ENCODE measurements around the gene GALNT10. TPM values are rescaled to one million over a fixed set of nuclear protein-coding genes. Genes with fewer than 3 reads are reported as not detected.

The GALNT10 gene
- total RNA-seq, 1 experiment from 2014 or later, result 68.2 TPM

DNA sequence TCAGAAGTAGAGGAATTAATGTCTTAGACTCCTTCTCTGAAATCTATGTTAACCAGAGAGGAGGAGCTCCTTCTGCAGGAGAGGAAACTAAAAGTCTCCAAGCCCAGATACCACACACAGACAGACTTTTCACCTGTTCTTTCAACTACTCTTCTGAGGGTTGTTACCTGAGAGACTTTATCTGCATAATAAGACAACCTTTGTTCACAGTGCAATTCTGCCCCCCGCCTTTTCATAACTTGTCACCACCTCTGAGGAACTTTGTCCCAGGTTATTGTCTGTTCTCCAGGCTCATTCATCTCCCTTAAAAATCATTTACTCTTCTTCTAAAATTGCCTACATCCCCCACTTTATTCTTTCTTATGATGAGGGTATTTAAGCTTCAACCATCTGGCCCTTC is 9.4 kb upstream of the GALNT10 start:
- no TSS peak for BruUV-seq (replicated peaks)
- H3K4me1 Mint-ChIP-seq (ENCODE audit: low read depth, unreplicated experiment), result no peaks in the 10 kb centered on the region
- no peak for TF ChIP-seq CTCF (IDR thresholded peaks at IDR 0.05; ENCODE audit: unreplicated experiment)
- H3K27me3 Mint-ChIP-seq (ENCODE audit: unreplicated experiment), result peaks cover 56% of the 10 kb centered on the region
- no peaks in the 10 kb centered on the region for H3K36me3 Mint-ChIP-seq (ENCODE audit: insufficient read depth, unreplicated experiment)
- CTCF ChIA-PET, result interaction anchor here (1.8 to 2.2 kb wide), 3 partner anchors 109 to 207 kb away, joined by 4 to 17 read pairs (median 5); no protein-coding TSS in a partner anchor
- H3K9me3 Mint-ChIP-seq (ENCODE audit: low read depth, unreplicated experiment), result no peaks in the 10 kb centered on the region
- DNase-seq, result no peak
- intact Hi-C loops (cut with micrococcal nuclease; ENCODE audit: unreplicated experiment), result no loop called here
- no peak overlapping the region for H3K27ac Mint-ChIP-seq (ENCODE audit: unreplicated experiment)
- no peak overlapping the region for H3K4me3 Mint-ChIP-seq (ENCODE audit: low read depth, unreplicated experiment)

DNA sequence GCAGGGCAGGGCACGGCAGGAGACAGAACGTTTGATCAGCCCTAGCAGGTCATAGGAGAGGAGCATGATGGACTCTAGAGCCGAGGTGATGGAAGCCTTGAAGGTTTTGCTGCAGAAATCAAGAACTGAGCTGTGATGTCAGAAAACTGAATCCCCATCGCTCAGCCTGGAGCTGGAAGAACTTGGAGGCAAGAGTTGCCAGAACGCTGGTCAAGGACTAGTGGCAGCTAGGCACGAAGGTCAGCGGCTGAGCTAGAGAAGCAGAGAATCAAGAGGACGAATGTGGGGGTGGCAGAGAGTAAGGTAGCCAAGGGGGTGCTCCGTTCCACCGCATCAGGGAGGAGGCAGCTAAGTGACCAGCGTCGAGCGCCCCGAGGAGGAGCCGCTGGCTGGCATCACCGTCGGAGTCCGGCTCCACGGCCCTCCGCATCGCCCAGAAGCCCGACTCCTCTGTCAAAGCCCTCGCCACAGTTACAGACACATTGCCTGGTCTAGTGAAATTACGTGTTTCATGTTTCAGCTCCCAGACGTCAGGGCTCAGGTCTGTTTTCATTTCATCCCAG is 1.2 kb upstream of the GALNT10 start:
- BruUV-seq (replicated peaks), result no TSS peak
- peaks cover 30% of the 10 kb centered on the region for H3K36me3 Mint-ChIP-seq (ENCODE audit: insufficient read depth, unreplicated experiment)
- CTCF ChIA-PET, result interaction anchor here (1.0 to 3.5 kb wide), 12 partner anchors 11 to 221 kb away, joined by 3 to 21 read pairs (median 5); no protein-coding TSS in a partner anchor
- peaks cover 45% of the 10 kb centered on the region for H3K4me1 Mint-ChIP-seq (ENCODE audit: low read depth, unreplicated experiment)
- H3K9me3 Mint-ChIP-seq (ENCODE audit: low read depth, unreplicated experiment), result no peaks in the 10 kb centered on the region
- H3K27me3 Mint-ChIP-seq (ENCODE audit: unreplicated experiment), result peaks cover 14% of the 10 kb centered on the region
- intact Hi-C loops (cut with micrococcal nuclease; ENCODE audit: unreplicated experiment), result no loop called here
- no peak for TF ChIP-seq CTCF (IDR thresholded peaks at IDR 0.05; ENCODE audit: unreplicated experiment)
- peak overlapping the region; percentile 92 for H3K4me3 Mint-ChIP-seq (ENCODE audit: low read depth, unreplicated experiment)
- peak; percentile 18 for DNase-seq
- peak overlapping the region; percentile 46 for H3K27ac Mint-ChIP-seq (ENCODE audit: unreplicated experiment)

GRCh38 chr5:154189819-154190594 is 526 bp upstream of the GALNT10 start:
- DNase-seq, result peak; percentile 89
- H3K9me3 Mint-ChIP-seq (ENCODE audit: low read depth, unreplicated experiment), result no peaks in the 10 kb centered on the region
- BruUV-seq (replicated peaks), result no TSS peak
- H3K27me3 Mint-ChIP-seq (ENCODE audit: unreplicated experiment), result peaks cover 14% of the 10 kb centered on the region
- TF ChIP-seq CTCF (IDR thresholded peaks at IDR 0.05; ENCODE audit: unreplicated experiment), result peak; percentile 50
- H3K4me3 Mint-ChIP-seq (ENCODE audit: low read depth, unreplicated experiment), result peak overlapping the region; percentile 92
- CTCF ChIA-PET, result interaction anchor here (0.8 to 3.5 kb wide), 18 partner anchors 11 to 257 kb away, joined by 3 to 21 read pairs (median 4); no protein-coding TSS in a partner anchor
- intact Hi-C loops (cut with micrococcal nuclease; ENCODE audit: unreplicated experiment), result no loop called here
- H3K4me1 Mint-ChIP-seq (ENCODE audit: low read depth, unreplicated experiment), result peaks cover 49% of the 10 kb centered on the region
- no peak overlapping the region for H3K27ac Mint-ChIP-seq (ENCODE audit: unreplicated experiment)
- peaks cover 30% of the 10 kb centered on the region for H3K36me3 Mint-ChIP-seq (ENCODE audit: insufficient read depth, unreplicated experiment)

GRCh38 chr5:154191467-154192261 is 1.1 kb downstream of the GALNT10 start:
- peaks cover 14% of the 10 kb centered on the region for H3K27me3 Mint-ChIP-seq (ENCODE audit: unreplicated experiment)
- no peak for DNase-seq

More at GRCh38 chr5:154191467-154192261, 1.1 kb downstream of the GALNT10 start:
- BruUV-seq (replicated peaks), result no TSS peak
- Mint-ChIP-seq H3K9me3 (ENCODE audit: low read depth, unreplicated experiment) (no peaks in the 10 kb centered on the region), H3K4me3 (ENCODE audit: low read depth, unreplicated experiment) (peak overlapping the region; percentile 92), H3K36me3 (ENCODE audit: insufficient read depth, unreplicated experiment) (peaks cover 30% of the 10 kb centered on the region), H3K4me1 (ENCODE audit: low read depth, unreplicated experiment) (peaks cover 55% of the 10 kb centered on the region), H3K27ac (ENCODE audit: unreplicated experiment) (peak overlapping the region; percentile 98)
- CTCF ChIA-PET, result interaction anchor here (1.5 to 3.5 kb wide), 3 partner anchors 9 to 119 kb away, joined by 4 to 20 read pairs (median 5); no protein-coding TSS in a partner anchor
- TF ChIP-seq CTCF (IDR thresholded peaks at IDR 0.05; ENCODE audit: unreplicated experiment), result no peak
- intact Hi-C loops (cut with micrococcal nuclease; ENCODE audit: unreplicated experiment), result no loop called here
